ENCODE data around the gene GAS7.

The GAS7 gene

DNA sequence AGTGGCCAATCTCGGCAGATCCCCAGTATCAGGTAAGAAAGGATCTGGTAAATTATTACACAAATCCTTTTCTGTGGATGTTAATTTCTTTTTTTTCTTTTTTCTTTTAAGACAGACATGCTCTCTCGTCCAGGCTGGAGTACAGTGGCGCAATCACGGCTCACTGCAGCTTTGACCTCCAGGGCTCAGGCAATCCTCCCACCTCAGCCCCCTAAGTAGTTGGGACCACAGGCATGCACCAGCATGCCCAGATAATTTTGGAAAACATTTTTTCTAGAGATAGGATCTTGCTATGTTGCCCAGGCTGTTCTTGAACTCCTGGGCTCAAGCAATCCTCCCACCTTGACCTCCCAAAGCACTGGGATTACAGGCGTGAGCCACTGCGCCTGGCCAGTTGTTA, 54.0 kb downstream of the GAS7 start:
- TF ChIP-seq, protein P1, sequence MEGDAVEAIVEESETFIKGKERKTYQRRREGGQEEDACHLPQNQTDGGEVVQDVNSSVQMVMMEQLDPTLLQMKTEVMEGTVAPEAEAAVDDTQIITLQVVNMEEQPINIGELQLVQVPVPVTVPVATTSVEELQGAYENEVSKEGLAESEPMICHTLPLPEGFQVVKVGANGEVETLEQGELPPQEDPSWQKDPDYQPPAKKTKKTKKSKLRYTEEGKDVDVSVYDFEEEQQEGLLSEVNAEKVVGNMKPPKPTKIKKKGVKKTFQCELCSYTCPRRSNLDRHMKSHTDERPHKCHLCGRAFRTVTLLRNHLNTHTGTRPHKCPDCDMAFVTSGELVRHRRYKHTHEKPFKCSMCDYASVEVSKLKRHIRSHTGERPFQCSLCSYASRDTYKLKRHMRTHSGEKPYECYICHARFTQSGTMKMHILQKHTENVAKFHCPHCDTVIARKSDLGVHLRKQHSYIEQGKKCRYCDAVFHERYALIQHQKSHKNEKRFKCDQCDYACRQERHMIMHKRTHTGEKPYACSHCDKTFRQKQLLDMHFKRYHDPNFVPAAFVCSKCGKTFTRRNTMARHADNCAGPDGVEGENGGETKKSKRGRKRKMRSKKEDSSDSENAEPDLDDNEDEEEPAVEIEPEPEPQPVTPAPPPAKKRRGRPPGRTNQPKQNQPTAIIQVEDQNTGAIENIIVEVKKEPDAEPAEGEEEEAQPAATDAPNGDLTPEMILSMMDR (IDR thresholded peaks at IDR 0.05), result no peak

DNA sequence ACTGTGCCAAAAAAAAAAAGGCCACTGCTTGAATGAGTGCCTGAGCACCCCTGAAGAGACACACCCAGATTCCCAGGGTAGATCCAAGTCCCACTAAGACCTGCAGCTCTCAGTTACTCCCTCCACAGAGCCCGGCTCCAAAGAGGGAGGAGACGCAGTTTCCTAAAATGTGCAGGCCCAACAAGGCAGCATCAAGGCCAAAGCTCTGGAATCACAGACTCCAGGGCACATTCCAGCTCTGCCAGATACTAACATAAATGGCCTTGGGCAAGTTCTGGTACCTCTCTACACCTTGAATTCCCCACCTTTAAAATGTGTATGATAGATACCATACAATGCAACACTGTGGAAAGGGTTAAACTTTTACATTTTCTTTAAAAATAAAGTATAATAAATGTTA, 57.0 kb downstream of the GAS7 start:
- TF ChIP-seq, protein P1 (IDR thresholded peaks at IDR 0.05), result no peak

GRCh38 chr17:10139577-10139976, 58.8 kb downstream of the GAS7 start:
- TF ChIP-seq, protein P1 (IDR thresholded peaks at IDR 0.05), result no peak

GRCh38 chr17:10136258-10136981, 62.0 kb downstream of the GAS7 start:
- TF ChIP-seq, protein P1 (IDR thresholded peaks at IDR 0.05), result no peak

DNA sequence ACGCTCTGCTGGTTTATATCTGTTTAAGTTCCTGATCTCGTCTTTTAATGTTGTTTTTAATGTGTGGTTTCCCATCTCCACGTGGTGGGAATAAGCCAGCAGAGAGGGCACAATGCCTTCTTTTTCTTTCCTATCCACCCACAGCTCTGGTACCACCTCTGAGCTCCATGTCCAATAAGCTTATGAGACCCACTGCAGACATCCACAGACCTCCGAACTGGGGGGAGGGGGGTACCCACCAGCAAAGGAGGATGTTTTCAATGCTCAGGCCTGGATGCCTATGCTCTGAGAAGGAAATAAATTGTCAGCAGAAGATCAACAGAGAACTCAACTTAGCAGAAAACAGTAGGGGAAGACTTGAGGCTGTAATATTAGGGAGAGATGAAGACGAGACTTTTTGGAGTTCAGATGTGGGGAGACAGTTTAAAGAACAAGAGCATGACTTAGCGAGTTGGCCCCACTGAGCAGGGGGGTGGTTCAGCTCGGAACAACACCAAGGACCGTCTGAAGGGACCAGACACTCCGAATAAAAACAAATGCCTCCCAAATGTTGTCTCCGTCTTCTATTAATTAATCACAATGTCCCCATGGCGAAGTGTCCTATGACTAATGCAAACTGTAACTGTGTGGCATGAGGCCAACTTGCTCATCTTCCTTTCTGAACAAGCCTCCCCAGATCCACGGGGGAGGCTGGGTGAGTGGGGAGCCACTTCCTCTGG, 62.7 kb downstream of the GAS7 start:
- TF ChIP-seq, protein P1 (IDR thresholded peaks at IDR 0.05), result no peak

DNA sequence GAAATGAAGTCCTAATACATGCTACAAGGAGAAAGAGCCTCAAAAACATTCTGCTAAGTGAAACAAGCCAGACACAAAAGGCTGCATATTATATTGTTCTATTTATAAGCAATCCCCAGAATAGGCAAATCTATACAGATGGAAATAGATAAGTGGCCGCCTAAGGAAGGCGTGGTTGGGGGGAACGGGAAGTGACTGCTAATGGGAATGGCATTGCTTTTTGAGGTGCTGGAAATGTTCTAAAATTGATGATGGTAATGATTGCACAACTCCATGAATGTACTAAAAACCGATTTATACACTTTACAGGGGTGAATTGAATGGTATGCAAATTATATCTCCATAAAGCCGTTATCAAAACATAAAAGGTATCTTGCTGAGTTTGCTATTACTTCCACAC, 67.7 kb downstream of the GAS7 start:
- TF ChIP-seq, protein P1 (IDR thresholded peaks at IDR 0.05), result no peak

- TF ChIP-seq, protein P1 (IDR thresholded peaks at IDR 0.05), result no peak
These were observed 68.1 kb downstream of the GAS7 start for GRCh38 chr17:10130263-10130662.
